Brain microvascular endothelial cell (primary cell): ENCODE results near the gene KRT6B.

Experiments
- DNase-seq: peaks from one replicate; pipeline ENCODE4 v3.0.0-alpha.2; 2020
- H3K27ac ChIP-seq: fragments of 250-450 bp; sonication (Bioruptor Pico); 2 replicates; pipeline ENCODE4 v1.5.1; 2020; ENCODE audit warnings: mild to moderate bottlenecking, moderate library complexity
- H3K27me3 ChIP-seq: fragments of 250-450 bp; sonication (Bioruptor Pico); replicated peaks from 2 replicates; pipeline ENCODE4 v1.5.1; 2020; ENCODE audit warnings: mild to moderate bottlenecking
- H3K36me3 ChIP-seq: fragments of 250-450 bp; sonication (Bioruptor Pico); replicated peaks from 2 replicates; pipeline ENCODE4 v1.5.1; 2020; ENCODE audit warnings: mild to moderate bottlenecking
- H3K4me3 ChIP-seq: 2 replicates; pipeline ENCODE4 v1.5.1; 2011; ENCODE audit warnings: low read depth, mild to moderate bottlenecking, control low read depth, low read length, moderate library complexity
- in situ Hi-C: cut with HindIII; loops from 2 replicates; pipeline ENCODE4 v1.10.0; 2017; ENCODE audit warnings: low sequenced_read_pairs, low pct_ligation_motif_present
- TF ChIP-seq, protein P1 (sequence below): IDR thresholded peaks from 2 replicates; pipeline ENCODE4 v1.5.1; 2011; ENCODE audit warnings: low read depth, mild to moderate bottlenecking, moderate library complexity, low read length, control low read depth, inconsistent platforms; ENCODE audit errors: missing control alignments

Gene KRT6B

DNA sequence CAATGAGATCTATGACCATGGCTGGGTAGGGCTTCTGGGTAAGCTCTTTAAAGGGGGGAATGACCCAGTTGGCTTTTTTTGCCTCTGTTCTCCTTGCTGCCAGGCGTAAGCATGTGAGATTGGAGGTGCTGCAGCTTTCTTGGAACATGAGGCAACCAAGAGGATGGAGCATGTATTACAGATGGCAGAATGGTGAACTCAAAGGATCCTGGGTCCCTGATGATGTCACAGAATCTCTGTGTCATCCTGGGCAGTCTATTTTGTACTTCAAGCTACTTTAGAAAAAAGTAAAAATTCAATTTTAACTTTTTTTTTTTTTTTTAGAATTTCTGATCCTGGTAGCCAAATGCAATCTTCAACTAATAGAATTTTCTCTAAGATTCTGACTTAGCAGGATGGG, 53.8 kb downstream of the KRT6B start:
- no peak for DNase-seq
- Histone ChIP-seq H3K4me3 (no peak overlapping the region), H3K27me3 (no peaks in the 10 kb centered on the region), H3K36me3 (no peaks in the 10 kb centered on the region), H3K27ac (no peak overlapping the region)
- in situ Hi-C loops = loop anchor here (25.0 kb wide), 1 partner anchor 464 kb away; no protein-coding TSS in a partner anchor
- TF ChIP-seq, protein P1, sequence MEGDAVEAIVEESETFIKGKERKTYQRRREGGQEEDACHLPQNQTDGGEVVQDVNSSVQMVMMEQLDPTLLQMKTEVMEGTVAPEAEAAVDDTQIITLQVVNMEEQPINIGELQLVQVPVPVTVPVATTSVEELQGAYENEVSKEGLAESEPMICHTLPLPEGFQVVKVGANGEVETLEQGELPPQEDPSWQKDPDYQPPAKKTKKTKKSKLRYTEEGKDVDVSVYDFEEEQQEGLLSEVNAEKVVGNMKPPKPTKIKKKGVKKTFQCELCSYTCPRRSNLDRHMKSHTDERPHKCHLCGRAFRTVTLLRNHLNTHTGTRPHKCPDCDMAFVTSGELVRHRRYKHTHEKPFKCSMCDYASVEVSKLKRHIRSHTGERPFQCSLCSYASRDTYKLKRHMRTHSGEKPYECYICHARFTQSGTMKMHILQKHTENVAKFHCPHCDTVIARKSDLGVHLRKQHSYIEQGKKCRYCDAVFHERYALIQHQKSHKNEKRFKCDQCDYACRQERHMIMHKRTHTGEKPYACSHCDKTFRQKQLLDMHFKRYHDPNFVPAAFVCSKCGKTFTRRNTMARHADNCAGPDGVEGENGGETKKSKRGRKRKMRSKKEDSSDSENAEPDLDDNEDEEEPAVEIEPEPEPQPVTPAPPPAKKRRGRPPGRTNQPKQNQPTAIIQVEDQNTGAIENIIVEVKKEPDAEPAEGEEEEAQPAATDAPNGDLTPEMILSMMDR = no peak

DNA sequence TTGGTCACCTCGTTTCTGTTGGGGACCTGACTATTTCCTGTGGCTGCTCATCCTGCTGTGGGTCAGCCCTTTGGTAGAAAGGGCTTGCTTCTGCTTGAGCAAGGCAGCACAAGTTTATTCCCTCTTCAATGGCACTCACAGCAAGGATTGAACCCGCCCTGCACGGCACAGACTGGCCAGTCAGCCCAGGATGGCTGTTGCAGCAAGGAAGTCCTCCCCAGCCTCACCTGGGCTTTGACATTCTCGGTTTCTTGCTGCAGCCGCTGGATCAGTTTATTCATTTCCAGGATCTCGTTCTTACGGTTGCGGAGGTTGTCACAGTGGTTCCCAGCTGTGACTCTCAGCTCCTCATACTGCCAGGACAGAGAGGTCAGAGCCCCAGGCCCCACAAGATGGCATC, 55.3 kb downstream of the KRT6B start:
- no peak for DNase-seq
- Histone ChIP-seq H3K27me3 (no peaks in the 10 kb centered on the region), H3K4me3 (no peak overlapping the region), H3K36me3 (no peaks in the 10 kb centered on the region), H3K27ac (no peak overlapping the region)
- TF ChIP-seq, protein P1 = no peak
- in situ Hi-C loops = loop anchor here (25.0 kb wide), 1 partner anchor 466 kb away; no protein-coding TSS in a partner anchor
